SK-N-SH treated with all-trans-retinoic acid at 6 μM for 48 hours (cell line): ENCODE data around the gene MAP3K2.

Experiments used
- ARNTL ChIP-seq: fragments of 450-650 bp; formaldehyde crosslinking; IDR thresholded peaks from 2 replicates; pipeline ENCODE4 v1.5.0; 2020; ENCODE audit warnings: low read depth, mild to moderate bottlenecking, moderate library complexity, borderline replicate concordance
- PATZ1 ChIP-seq: fragments of 250-450 bp; sonication (Bioruptor Pico); IDR thresholded peaks from 2 replicates; pipeline ENCODE4 v1.8.0; 2020; ENCODE audit warnings: mild to moderate bottlenecking, moderate library complexity, borderline replicate concordance
- SNAI2 ChIP-seq: fragments of 250-450 bp; sonication (Bioruptor Pico); IDR thresholded peaks from 2 replicates; pipeline ENCODE4 v1.5.0; 2020; ENCODE audit warnings: mild to moderate bottlenecking, moderate library complexity
- ZFP30 ChIP-seq: fragments of 450-650 bp; formaldehyde crosslinking; IDR thresholded peaks from 2 replicates; pipeline ENCODE4 v1.5.0; 2022; ENCODE audit warnings: mild to moderate bottlenecking, moderate library complexity

GRCh38 chr2:127320586-127321275, 67.0 kb downstream of the MAP3K2 start:
- TF ChIP-seq ZFP30 (CRISPR knock-in tag) (no peak), SNAI2 (CRISPR knock-in tag) (no peak), PATZ1 (no peak), ARNTL (CRISPR knock-in tag) (no peak)
